Type B pancreatic cell (in vitro differentiated cells): ENCODE measurements around the gene A1BG. TPM values are rescaled to one million over a fixed set of nuclear protein-coding genes. Genes with fewer than 3 reads are reported as not detected.
A peak's percentile ranks its signal among the peaks of the same experiment; 100 is the strongest.

ENCODE experiments used
- DNase-seq: peaks from one replicate; pipeline ENCODE4 v3.0.0; 2021; ENCODE audit warnings: mixed read lengths; ENCODE audit not compliant: unreplicated experiment; ENCODE audit errors: extremely low spot score
- H3K27ac Mint-ChIP-seq: 2 replicates; pipeline ENCODE4 v1.8.0; 2021; ENCODE audit warnings: mild to moderate bottlenecking, mixed read lengths
- H3K27me3 Mint-ChIP-seq: 2 replicates; pipeline ENCODE4 v1.8.0; 2021; ENCODE audit warnings: mixed read lengths
- H3K36me3 Mint-ChIP-seq: 2 replicates; pipeline ENCODE4 v1.8.0; 2021; ENCODE audit warnings: mixed read lengths
- H3K4me1 Mint-ChIP-seq: one replicate; pipeline ENCODE4 v1.8.0; 2021; ENCODE audit warnings: mixed read lengths; ENCODE audit not compliant: unreplicated experiment
- H3K4me3 Mint-ChIP-seq: 2 replicates; pipeline ENCODE4 v1.8.0; 2021; ENCODE audit warnings: mild to moderate bottlenecking, mixed read lengths
- H3K9me3 Mint-ChIP-seq: 2 replicates; pipeline ENCODE4 v1.8.0; 2021; ENCODE audit warnings: mixed read lengths
- total RNA-seq: library from RNA; stranded (reverse); gene quantifications from 2 replicates; pipeline ENCODE4 v1.2.1, GENCODE V29; 2021; ENCODE audit warnings: low replicate concordance
- TF ChIP-seq, protein P1 (sequence below): fragments of 200-600 bp; sonication (generic); conservative IDR thresholded peaks from 2 replicates; pipeline ENCODE4 v1.5.0; 2021; ENCODE audit warnings: antibody characterized with exemption, mild to moderate bottlenecking

Gene A1BG
- total RNA-seq, 1 donor from 2014 or later = 11.7 TPM

DNA sequence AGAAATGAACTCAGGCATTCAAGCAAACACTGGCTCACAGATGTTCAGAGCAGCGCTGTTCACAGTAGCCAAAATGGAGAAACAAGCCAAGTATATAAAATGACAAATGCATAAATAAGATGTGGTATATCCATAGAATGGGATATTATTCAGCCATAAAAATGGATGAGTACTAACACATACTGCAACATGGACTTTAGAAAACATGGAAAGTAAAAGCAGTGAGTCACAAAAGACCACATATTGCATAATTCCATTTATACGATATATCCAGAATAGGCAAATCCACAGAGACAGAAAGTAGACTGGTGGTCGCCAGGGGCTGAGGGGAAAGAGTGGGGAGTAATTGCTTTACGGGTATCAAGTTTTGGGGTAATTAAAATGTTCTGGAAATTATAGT lies 20.9 kb upstream of the A1BG start:
- Mint-ChIP-seq H3K36me3 (no peaks in the 10 kb centered on the region), H3K27me3 (no peaks in the 10 kb centered on the region), H3K4me3 (no peak overlapping the region), H3K9me3 (no peaks in the 10 kb centered on the region), H3K4me1 (no peaks in the 10 kb centered on the region), H3K27ac (no peak overlapping the region)
- DNase-seq = no peak
- TF ChIP-seq, protein P1, sequence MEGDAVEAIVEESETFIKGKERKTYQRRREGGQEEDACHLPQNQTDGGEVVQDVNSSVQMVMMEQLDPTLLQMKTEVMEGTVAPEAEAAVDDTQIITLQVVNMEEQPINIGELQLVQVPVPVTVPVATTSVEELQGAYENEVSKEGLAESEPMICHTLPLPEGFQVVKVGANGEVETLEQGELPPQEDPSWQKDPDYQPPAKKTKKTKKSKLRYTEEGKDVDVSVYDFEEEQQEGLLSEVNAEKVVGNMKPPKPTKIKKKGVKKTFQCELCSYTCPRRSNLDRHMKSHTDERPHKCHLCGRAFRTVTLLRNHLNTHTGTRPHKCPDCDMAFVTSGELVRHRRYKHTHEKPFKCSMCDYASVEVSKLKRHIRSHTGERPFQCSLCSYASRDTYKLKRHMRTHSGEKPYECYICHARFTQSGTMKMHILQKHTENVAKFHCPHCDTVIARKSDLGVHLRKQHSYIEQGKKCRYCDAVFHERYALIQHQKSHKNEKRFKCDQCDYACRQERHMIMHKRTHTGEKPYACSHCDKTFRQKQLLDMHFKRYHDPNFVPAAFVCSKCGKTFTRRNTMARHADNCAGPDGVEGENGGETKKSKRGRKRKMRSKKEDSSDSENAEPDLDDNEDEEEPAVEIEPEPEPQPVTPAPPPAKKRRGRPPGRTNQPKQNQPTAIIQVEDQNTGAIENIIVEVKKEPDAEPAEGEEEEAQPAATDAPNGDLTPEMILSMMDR = no peak

DNA sequence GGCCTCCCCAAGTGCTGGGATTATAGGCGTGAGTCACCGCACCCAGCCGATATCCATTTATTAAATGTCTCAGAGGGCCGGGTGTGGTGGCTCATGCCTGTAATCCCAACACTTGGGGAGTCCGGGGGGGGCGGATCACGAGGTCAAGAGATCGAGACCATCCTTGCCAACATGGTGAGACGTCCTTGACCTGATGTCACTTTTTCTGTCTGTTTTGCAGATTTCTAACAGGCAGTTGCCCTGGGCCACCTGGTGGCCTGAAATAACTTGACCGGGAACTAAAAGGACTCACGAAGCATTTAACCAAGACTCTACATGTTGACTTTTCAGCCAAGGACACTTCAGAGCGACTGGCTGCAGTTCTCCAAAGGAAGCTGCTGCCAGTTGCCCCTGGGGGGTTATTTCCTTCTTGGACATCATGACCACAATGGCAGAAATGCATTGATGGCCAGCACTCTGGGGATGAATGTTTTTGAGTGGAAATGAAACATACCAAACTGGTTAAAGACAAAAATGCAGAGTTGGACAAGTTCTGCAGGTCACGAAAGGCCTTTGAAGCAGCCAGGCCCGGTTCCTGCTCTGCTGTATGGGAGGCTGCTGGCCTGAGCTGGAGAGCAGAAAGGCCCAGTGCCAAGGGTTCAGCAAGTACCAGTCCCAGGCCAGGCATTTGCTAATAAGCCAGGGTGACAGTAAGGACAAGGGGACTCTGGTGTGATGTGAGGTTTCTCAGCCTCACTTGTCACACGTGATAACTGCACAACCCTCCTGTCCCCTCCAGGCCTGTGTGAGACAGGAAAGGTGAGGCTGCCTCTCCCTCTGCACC lies 19.2 kb upstream of the A1BG start:
- no peaks in the 10 kb centered on the region for H3K27me3 Mint-ChIP-seq
- DNase-seq = no peak
- TF ChIP-seq, protein P1 = peak; percentile 54
- no peaks in the 10 kb centered on the region for H3K4me1 Mint-ChIP-seq
- no peaks in the 10 kb centered on the region for H3K36me3 Mint-ChIP-seq
- no peak overlapping the region for H3K4me3 Mint-ChIP-seq
- no peaks in the 10 kb centered on the region for H3K9me3 Mint-ChIP-seq
- H3K27ac Mint-ChIP-seq = no peak overlapping the region

DNA sequence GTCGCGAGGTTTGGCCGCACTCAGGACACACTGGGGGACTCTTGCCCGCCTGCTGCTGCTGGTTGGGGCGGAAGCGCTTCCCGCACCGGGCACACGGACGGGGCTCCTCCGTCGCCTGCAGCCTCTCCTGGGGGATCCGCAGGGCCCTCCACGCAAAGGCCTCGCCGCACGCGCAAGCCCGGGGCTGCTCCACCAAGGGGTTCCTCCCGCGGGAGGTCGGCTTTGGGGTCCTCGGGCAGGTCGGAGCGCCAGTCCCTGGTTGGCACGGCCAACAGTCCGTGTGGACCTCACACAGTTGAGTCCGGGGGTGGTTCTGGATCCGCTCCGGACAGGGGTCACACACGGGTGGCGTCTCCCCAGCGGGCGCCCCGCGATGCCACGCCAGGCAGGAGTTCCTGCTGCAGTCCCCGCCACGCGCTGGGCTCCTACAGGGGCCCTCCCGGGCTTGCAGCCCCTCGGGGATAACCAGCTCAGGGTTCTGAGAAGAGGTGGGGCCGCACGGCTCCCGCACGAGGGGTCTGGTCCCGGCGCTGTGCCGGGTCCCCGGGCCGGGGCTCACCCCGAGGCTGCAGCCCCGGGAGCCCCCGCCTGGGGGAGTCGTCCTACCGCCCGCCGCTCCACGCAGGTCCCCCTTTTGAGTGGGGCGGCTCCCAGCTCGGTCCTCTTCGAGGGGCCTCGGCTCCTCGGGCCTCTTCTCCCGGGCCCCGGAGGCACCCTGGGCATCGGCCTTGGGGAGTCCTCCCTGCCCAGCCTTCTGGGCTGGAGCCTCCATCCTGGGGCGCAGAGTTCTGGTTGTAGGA lies 15.5 kb upstream of the A1BG start:
- H3K27me3 Mint-ChIP-seq = no peaks in the 10 kb centered on the region
- TF ChIP-seq, protein P1 = no peak
- H3K36me3 Mint-ChIP-seq = no peaks in the 10 kb centered on the region
- no peak overlapping the region for H3K27ac Mint-ChIP-seq
- H3K9me3 Mint-ChIP-seq = no peaks in the 10 kb centered on the region
- H3K4me1 Mint-ChIP-seq = no peaks in the 10 kb centered on the region
- no peak overlapping the region for H3K4me3 Mint-ChIP-seq
- no peak for DNase-seq

DNA sequence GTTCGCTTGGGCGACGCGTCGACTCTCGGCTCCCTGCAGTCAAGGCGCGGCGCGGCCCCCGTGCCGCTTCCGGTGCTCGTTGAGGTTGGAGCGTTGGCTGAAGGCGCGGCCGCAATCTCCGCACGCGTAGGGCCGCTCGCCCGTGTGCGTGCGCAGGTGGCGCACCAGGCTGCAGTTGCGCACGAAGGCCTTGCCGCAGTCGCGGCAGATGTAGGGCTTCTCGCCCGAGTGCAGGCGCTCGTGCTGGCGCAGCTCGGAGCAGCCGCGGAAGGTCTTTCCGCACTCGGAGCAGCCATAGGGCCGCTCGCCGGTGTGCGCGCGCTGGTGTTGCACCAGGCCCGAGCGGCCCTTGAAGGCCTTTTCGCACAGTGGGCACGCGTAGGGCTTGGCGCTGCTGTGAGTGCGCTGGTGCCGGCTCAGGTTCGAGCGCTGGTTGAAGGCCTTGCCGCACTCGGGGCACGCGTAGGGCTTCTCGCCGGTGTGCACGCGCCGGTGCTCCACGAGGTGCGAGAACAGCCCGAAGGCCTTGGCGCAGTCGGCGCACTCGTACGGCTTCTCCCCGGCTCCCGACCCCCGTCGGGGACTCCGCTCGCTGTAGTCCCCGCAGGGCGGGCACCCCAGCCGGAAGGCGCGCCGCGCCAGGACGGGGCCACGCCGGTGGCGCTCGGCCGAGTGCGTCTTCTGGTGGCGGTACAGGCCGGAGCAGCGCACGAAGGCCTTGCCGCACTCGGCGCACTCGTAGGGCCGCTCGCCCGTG lies 14.6 kb upstream of the A1BG start:
- H3K27me3 Mint-ChIP-seq = no peaks in the 10 kb centered on the region
- H3K4me1 Mint-ChIP-seq = no peaks in the 10 kb centered on the region
- no peaks in the 10 kb centered on the region for H3K36me3 Mint-ChIP-seq
- no peak overlapping the region for H3K27ac Mint-ChIP-seq
- H3K4me3 Mint-ChIP-seq = no peak overlapping the region
- H3K9me3 Mint-ChIP-seq = no peaks in the 10 kb centered on the region
- DNase-seq = no peak
- TF ChIP-seq, protein P1 = no peak

DNA sequence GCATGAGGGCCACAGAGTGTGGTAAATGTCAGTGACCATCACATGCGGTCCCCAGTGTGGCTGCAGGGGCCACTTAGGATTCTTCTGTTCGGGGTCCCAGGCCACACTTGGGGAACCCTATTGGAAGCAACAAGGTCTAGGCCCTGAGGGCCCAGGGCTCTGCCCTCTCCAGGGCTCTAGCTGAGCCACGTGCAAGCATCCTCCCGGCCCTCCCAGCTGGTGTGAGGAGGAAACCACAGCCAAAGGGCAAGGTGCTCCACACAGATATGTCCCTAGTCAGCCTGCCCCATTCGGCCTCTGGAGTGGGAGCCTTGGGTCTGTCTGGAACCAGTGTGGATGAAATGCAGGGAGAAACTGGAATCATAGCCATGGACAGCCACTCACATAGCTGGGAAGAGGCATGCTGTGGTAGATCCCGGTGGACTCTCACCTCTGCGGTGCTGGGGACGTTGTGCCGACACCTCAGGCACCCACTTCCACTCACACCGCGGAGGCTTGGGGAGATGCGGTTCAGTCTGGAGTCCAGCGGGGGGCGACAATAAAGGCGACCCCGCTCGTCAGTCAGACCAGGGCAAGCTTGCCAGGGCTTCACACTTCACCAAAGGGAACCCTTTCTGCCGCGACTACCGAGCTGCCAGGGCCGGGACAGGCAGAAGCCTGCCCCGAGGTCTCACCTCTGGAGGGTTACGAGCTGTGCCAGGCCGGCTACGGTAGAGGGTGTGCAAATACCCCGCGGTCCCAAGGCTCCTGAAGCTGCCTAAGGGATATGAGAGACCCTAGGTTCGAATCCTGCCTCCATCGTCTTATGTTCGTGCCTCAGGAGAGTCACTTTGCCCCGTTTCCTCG lies 13.5 kb upstream of the A1BG start:
- Mint-ChIP-seq H3K9me3 (no peaks in the 10 kb centered on the region), H3K4me1 (peaks cover 2% of the 10 kb centered on the region), H3K27ac (no peak overlapping the region), H3K36me3 (no peaks in the 10 kb centered on the region), H3K4me3 (no peak overlapping the region), H3K27me3 (no peaks in the 10 kb centered on the region)
- TF ChIP-seq, protein P1 = no peak
- no peak for DNase-seq
